Measurements from ENCODE around the gene SULF2. TPM values are rescaled to one million over a fixed set of nuclear protein-coding genes. Genes with fewer than 3 reads are reported as not detected.

SULF2 gene
- total RNA-seq, 1 donor from 2014 or later = 78.2 TPM

DNA sequence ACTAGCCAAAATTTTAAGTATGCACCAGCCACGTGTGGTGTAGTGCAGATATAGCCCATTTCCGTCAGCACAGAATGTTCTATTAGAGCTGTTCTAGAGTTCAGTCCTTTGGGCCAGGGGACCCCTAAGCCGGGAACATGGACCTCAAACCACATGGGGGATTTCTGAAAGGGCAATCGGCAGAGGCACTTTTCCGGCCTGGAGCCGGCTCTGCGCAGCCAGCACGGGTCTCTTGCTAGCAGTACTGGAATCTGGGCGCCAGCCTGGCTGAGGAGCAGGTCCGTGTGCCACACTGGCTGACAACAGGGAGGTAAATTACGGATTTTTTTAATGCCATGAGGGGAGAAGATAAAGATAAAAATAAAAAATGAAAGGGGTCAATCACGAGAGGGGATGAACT, 120.5 kb downstream of the SULF2 start:
- no peak for DNase-seq (ENCODE audit: low read depth)
- TF ChIP-seq, protein P1, sequence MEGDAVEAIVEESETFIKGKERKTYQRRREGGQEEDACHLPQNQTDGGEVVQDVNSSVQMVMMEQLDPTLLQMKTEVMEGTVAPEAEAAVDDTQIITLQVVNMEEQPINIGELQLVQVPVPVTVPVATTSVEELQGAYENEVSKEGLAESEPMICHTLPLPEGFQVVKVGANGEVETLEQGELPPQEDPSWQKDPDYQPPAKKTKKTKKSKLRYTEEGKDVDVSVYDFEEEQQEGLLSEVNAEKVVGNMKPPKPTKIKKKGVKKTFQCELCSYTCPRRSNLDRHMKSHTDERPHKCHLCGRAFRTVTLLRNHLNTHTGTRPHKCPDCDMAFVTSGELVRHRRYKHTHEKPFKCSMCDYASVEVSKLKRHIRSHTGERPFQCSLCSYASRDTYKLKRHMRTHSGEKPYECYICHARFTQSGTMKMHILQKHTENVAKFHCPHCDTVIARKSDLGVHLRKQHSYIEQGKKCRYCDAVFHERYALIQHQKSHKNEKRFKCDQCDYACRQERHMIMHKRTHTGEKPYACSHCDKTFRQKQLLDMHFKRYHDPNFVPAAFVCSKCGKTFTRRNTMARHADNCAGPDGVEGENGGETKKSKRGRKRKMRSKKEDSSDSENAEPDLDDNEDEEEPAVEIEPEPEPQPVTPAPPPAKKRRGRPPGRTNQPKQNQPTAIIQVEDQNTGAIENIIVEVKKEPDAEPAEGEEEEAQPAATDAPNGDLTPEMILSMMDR (IDR thresholded peaks at IDR 0.05; ENCODE audit: insufficient read depth, low read length, poor library complexity, severe bottlenecking) = no peak
- Histone ChIP-seq H3K36me3 (ENCODE audit: control insufficient read depth, insufficient read depth, low read length) (peaks cover 3% of the 10 kb centered on the region), H3K4me3 (ENCODE audit: low read depth, low read length) (no peak overlapping the region), H3K27me3 (ENCODE audit: control insufficient read depth, insufficient read depth, low read length) (no peaks in the 10 kb centered on the region)

DNA sequence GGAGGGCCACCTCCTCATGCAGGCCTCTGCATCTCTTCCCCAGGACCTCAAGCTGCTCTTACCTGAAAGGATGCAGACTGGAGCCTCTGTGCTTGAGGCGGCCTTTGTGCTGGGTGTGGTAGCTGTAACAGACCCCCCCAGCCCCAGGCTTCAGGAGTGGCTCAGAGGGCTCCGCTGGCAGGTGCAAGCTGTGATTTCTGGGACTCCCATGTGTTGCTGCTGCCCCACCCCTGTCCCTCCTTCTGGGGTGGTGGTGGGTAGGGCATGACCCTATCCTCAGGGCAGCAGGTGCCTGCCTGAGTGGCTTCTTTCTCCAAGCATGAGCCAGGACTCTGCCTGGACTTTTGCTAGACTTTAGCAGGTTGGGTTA, 121.2 kb downstream of the SULF2 start:
- H3K27me3 ChIP-seq (ENCODE audit: control insufficient read depth, insufficient read depth, low read length) = no peaks in the 10 kb centered on the region
- TF ChIP-seq, protein P1 (IDR thresholded peaks at IDR 0.05; ENCODE audit: insufficient read depth, low read length, poor library complexity, severe bottlenecking) = no peak
- peaks cover 3% of the 10 kb centered on the region for H3K36me3 ChIP-seq (ENCODE audit: control insufficient read depth, insufficient read depth, low read length)
- no peak overlapping the region for H3K4me3 ChIP-seq (ENCODE audit: low read depth, low read length)
- no peak for DNase-seq (ENCODE audit: low read depth)

DNA sequence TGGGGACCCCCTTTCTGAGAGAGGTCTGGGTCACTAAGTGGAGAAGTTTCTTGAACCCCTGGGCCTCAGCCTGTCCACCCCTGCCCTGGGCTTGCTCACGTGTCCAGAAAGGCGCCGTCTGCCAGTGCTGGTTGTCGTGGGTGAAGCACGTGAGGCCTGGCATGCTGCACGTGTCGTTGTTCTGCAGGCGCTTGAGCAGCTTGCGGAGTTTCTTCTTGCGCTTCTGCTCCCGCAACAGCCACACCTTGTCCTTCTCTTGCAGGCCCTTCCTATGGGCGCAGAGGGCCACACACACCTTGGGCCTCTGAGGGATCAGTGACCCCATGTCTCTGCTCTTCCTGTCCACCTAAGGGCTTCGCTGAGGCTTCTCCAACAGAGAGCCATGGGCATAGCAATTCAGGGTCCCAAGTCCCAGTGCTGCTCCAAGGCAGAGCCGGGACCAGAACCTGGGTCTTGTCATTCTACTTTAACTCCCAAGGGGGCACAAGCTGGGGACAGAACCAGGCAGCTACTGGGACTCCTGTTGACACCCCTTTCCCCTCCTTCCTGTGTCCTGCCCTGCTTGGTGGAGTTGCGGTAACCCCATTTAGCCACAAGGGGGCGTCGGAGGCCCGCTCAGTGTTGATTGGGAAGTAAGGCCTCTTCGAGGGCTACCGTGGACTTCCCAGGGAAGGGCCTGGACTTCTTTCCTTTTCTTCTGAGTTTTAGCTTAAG, 121.8 kb downstream of the SULF2 start:
- peak; percentile 21 for DNase-seq (ENCODE audit: low read depth)
- Histone ChIP-seq H3K36me3 (ENCODE audit: control insufficient read depth, insufficient read depth, low read length) (peaks cover 3% of the 10 kb centered on the region), H3K4me3 (ENCODE audit: low read depth, low read length) (no peak overlapping the region), H3K27me3 (ENCODE audit: control insufficient read depth, insufficient read depth, low read length) (no peaks in the 10 kb centered on the region)
- TF ChIP-seq, protein P1 (IDR thresholded peaks at IDR 0.05; ENCODE audit: insufficient read depth, low read length, poor library complexity, severe bottlenecking) = peak; percentile 97

DNA sequence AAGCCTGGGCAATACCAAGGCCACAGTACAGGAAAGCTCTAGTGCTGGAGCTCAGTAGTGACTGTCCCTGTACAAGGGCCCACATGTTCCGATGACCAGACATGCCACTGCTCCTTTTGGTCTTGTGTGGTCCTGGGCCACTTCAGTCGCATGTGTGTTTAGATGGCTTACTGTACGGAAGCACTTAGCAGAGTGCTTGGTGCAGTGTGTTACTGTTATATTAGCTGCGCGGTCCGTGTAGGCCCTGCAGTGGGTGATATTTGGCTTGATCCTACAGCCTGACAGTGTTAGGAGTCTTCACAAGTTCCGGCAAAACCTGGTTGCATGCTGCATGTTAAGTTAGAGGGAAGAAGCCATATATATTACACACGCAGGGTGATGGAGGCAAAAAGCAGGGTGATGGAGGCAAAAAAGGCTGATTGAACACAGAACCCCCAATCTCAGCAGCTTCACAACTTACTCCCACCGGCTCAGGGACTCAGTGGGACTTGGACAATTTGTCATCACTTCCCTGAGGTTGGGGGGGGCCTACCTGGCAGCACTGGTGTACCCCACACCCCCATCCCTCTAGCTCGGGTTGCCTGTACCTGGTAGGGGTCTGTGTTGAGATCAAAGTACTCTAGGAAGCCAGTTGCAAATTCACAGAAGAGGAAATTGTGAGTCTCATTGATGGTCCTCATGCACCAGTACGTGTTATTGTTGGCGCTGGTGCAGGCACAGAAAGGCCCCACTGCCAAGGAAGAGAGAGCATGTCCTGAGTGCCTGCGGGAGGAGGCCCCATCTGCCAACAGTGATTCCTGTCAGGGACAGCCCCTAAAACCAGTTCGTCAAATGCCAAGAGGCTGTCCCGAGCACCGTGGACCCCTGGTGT, 122.6 kb downstream of the SULF2 start:
- DNase-seq (ENCODE audit: low read depth) = no peak
- TF ChIP-seq, protein P1 (IDR thresholded peaks at IDR 0.05; ENCODE audit: insufficient read depth, low read length, poor library complexity, severe bottlenecking) = no peak
- no peaks in the 10 kb centered on the region for H3K27me3 ChIP-seq (ENCODE audit: control insufficient read depth, insufficient read depth, low read length)
- H3K36me3 ChIP-seq (ENCODE audit: control insufficient read depth, insufficient read depth, low read length) = peaks cover 3% of the 10 kb centered on the region
- no peak overlapping the region for H3K4me3 ChIP-seq (ENCODE audit: low read depth, low read length)

DNA sequence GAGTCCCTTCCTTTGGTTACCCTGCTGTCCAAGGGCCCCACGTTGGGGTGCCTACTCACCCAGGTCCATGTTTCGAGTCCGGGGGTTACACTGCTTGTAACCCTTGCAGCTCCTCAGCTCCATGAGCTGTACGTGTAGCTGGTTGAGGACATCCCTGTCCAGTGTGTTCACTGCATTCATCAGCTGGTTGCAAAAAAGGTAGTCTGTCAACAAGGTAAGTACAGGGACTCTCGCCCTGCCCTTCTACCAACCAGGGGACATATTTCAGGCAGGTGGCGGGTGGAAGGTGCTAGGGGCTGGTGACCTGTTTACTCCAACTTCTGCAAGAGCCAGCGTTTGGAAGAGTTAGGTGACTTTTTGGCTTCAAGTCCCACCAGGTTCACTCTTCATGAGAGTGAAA, 123.6 kb downstream of the SULF2 start:
- Histone ChIP-seq H3K27me3 (ENCODE audit: control insufficient read depth, insufficient read depth, low read length) (no peaks in the 10 kb centered on the region), H3K36me3 (ENCODE audit: control insufficient read depth, insufficient read depth, low read length) (peaks cover 3% of the 10 kb centered on the region), H3K4me3 (ENCODE audit: low read depth, low read length) (no peak overlapping the region)
- TF ChIP-seq, protein P1 (IDR thresholded peaks at IDR 0.05; ENCODE audit: insufficient read depth, low read length, poor library complexity, severe bottlenecking) = no peak
- DNase-seq (ENCODE audit: low read depth) = no peak
